GM18861 (cell line): ENCODE measurements around the gene MYBBP1A.

Experiments
- ATAC-seq: cut with Tn5 transposase; IDR thresholded peaks from one replicate; pipeline ENCODE4 v1.9.1; 2021; ENCODE audit not compliant: unreplicated experiment

The MYBBP1A gene

DNA sequence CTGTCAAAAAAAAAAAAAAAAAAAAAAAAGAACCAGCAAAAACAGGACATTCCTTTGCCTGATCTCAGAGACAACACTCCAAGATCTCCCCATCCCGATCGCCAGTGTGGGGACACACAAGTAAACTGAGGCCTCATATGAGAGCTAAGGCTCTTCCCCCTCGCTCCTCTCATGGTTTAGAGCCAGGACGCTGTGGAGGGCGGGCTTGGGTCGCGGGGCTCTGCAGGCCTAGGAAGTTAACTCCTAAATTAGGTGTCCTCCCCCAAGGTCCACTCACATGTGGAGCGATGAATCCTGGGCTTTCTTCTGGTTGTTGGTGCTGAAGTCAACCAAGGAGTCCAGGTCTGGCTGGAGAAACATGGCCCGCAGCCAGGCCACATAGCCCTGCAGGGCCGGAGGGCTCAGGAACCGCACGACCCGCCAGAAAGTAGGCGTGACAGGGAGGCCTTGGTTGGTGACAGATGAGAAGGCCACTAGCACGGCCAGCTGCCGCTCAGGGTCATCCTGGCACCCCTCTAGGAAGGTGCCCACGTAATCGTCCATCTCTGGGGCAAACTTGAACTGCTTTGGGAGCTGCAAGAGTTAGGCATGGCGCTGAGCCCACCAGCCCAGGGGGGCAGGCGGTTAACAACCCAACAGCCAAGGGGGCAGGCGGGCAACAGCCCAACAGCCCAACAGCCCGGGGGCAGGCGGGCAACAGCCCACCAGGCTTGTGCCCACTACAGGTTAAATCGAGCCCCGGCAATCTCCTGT, 5.2 kb downstream of the MYBBP1A start:
- no peak for ATAC-seq

DNA sequence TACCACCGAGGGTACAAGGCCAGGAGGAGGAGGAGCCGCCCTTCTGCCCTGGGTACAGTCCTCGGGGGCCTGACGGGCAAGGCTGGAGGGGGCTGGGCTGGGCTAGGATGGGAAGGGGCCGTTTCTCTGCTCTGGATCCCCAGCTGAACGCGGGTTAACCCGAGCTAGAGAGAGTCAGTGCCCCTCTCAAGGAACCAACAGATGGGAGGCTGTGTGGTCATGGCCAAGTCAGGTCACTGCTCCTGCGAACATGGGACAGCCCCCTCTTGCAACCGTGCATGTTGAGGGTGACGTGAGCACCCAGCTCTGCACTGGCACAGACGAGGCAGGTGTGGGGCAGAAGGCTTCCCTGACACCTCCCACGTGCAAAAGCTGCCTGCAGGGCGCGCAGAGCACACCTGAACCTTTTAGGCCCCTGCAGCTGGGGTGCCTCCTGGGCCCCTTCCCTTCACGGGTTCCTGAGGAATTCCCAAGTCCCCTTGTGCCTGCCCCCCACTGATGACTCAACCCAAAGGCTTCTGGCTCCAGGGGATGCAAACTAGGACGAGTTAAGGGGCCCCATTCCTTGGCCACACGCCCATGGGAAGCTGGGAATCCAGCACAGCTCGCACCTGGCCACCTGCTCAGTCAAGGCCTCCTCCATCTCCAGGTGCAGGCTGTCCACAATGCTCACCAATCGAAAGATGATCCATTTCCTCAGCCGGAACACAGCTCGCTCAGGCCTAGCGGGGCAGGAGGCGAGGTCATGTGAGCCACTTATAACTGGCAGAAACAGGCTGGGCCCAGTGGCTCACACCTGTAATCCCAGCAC, 6.3 kb downstream of the MYBBP1A start:
- ATAC-seq = no peak

- ATAC-seq = no peak
These were observed 7.1 kb downstream of the MYBBP1A start for GRCh38 chr17:4548061-4548461.

DNA sequence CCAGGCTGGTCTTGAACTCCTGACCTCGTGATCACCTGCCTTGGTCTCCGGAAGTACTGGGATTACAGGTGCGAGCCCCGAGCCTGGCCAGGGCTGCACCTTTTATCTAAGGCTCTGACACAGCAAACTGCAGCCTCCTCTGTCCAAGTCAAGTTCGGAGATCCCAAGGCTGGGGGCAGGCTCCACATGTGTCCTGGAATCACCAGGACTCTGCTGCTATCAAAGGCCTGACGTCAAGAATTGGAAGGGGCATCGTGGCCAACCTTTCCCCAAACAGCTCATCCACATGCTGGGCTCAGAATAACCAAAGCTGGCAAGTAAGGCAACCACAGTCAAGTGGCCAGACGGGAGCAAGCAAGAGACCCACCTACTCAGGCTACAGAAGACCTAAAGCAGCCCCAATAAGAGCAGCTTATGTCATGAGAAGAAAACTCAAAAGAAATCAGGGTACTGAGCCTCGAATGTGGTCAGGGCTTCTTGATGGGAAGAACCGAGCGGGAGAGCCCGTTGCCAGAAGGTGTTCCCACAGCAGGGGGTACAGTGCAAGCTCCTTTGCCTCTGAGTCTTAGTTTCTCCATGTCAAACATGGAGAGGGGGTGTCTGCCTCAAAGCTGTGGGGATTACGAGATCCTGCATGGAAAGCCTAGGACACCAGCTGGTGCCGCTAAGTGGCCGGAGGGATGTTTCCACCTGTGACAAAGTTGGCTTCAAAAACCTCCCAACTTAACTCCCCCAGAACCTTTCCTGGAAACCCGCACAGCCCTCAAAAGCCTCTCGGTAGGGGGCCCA, 7.9 kb downstream of the MYBBP1A start:
- no peak for ATAC-seq

- ATAC-seq = no peak
These were observed 9.8 kb downstream of the MYBBP1A start for GRCh38 chr17:4545217-4545951.

GRCh38 chr17:4544951-4545216, 10.3 kb downstream of the MYBBP1A start:
- ATAC-seq = no peak

GRCh38 chr17:4544135-4544950, 10.8 kb downstream of the MYBBP1A start:
- no peak for ATAC-seq

GRCh38 chr17:4543557-4544026, 11.6 kb downstream of the MYBBP1A start:
- no peak for ATAC-seq

DNA sequence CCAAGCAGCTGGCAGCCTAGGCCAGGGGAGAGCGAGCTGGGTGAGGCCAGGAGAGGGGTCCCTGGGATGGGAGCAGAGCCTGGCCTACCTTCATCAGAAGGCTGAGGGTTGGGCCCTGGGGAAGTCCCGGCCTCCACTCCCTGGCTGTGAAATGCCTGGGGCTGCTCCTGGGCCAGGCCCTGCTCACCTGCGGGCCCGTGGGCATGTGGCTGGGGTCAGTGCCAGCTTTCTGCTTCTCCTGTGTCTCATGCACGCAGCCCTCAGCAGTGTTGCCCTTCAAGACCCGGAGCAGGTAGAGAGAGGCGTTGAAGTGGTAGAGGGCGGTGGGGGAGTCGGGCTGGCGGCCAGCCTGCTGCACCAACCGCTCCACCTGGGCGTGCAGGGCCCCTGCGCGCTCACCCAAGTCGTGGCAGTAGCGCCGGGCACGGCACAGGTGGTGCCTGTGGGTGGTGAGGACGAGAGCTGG, 12.4 kb downstream of the MYBBP1A start:
- no peak for ATAC-seq

DNA sequence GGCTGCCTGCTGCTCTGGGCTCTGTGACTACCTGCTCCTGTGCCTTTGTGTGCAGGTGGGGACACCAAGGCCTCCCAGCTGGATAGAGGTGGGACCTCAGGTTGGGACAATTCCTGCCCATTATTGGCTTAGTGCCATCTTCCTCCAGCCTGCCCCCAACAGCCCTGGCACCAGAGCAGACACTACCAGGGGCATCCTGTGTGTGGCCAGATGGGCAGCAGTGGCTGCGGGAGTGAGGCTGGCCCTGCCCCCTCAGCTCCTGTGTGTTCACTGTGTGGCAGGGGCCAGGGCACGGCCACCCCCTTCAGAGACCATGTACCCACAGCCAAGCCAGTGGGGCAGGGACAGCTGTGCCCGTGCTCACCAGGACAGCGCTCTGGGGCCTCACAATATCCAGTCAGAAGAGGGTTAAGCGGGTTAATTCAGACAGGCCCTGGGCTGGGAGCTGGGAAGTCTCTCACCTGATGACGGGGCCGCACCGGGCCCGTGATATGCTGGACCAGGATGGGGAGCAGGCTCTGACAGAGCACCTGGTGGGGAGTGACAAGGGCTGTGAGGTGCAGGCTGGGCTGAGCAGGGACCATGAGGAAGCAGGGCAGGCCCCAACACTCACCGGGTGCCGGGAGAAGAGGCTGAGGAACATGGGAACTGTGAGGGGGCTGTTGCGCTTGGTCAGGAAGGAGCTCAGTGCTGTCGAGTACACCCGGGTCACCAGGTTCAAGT, 13.0 kb downstream of the MYBBP1A start:
- no peak for ATAC-seq

DNA sequence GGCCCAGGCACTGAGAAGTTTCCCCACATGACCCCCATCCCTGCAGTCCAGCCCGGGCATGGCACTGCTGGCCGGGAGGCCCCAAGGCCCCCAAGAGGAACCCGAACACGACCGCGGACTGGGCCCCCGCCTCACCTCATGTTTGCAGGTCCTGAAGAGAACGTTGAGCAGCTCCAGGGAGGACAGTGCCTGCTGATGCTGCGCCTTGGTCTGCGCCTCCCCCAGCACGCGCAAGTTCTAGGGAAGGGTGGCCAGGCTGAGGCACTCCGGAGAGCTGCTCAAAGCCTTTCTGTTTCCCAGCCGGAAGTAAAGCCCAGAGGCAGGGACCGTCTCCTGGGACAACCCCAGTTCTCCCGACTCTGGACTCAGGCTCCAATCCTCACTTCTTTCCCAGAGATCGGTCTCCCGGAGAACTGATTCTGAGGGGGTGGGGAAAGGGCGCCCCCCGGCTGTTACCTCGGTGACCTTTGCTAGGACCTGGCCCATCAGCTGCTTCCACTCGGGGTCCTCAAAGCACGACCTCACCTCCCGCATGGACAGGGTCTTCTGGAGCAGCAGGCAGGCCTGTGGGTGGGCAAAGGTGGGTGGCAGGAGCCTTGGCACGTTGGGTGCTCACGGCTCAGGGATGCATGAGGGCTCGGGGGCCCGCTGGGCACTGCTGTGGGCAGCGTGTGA, 13.7 kb downstream of the MYBBP1A start:
- ATAC-seq = no peak

DNA sequence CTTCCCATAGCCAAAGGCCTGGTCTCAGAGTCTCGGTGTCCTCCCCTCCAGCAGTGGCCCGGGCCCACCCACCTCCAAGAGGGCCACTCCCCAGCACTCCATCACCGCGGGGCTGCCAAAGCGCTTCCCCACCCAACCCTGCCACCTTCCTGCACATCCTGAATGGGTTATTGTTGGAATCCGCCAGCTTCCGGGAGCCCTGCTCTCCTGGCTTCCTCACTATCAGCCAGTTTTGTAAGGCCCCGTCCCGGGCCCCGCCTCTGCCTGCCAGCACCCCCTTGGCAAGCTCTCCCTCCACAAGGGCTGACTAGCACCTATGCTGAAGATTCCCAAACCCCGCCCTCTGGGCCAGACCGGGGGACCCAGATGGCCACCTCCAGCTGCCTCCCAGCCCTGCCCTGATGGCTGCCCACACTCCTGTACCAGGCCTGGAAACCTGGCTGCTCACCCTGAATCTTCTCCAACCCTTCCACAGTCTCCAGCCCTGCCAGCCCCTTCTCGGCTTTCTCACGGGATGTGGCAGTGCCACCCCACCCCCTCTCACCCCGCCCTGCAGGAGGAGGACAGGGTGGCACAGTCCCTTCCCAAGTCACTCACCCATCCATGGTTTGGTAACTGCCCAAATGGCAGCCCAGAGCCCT, 14.4 kb downstream of the MYBBP1A start:
- no peak for ATAC-seq

- no peak for ATAC-seq
These were observed 14.9 kb downstream of the MYBBP1A start for GRCh38 chr17:4540224-4540651.

DNA sequence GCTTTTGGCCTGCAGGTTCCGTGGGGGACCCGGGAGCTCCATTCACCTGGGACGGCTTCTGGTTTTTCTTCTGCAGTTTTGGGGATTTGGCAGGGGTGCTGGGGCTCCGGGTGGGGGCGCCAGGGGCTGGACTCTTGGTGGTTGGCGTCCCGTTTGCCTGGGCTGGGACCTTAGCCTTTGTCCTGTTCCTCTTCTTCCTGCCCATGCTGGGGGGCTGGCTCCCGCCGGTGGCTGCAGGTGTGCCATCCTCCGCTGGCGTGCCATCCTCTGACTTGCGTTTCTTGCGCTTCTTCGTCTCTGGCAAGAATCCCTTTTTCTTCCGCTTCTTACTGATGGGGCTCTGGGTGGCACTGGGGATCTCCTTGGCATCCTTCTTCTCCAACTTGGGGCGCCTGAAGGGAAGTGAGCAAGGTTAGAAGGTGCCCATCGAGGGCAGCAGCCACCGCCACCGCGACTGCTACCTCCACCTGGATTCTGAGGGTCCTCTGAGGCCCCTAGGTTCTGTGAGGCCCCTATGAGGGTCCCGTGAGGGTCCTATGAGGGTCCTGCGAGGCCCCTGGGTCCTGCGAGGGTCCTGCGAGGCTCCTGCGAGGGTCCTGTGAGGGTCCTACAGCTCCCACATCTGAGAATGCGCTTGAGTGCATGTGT, 15.5 kb downstream of the MYBBP1A start:
- no peak for ATAC-seq

- no peak for ATAC-seq
These were observed 16.2 kb downstream of the MYBBP1A start for GRCh38 chr17:4539025-4539424.

DNA sequence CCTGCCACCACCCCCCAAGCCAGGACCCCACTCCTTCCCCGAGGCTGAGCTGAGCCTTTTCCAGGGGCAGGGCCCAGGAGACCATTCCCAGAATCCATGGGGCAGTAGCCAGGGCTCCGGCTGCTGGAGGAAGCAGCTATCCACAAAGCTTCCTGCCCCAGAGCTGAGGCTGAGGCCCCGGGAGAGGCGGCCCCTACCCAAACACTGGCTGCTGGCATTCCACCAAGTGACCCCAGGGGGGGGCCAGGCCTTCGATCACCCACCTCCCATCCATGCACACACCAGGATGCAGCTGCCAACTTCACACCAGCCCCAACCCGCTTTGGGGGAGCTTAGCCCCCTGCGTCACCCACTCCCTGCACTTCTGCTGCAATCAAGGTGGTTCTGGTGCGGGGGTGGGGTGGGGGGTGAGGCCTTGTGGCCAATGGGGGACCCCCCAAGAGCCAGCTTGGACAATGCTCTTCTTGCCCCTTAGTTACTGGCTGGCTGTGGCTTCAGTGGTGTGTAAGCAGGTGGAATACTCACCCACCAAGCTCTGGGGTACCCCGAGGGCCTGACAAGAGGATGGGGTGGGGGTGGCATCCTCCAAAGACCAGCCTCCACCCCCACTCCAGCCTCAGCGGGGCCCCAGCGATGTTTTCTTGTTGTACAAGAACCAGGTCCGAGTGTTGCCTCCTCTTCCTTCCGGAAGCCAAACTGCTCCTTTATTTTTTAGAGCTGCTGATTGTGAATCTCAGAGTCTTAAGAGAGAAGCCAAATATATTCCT, 16.8 kb downstream of the MYBBP1A start:
- no peak for ATAC-seq
